HG03280 (cell line): ENCODE data around the gene KIF12.

Source experiments
- ATAC-seq: cut with Tn5 transposase; IDR thresholded peaks from one replicate; pipeline ENCODE4 v1.9.1; 2021; ENCODE audit warnings: mild to moderate bottlenecking, moderate library complexity; ENCODE audit not compliant: unreplicated experiment

The KIF12 gene

GRCh38 chr9:114069476-114070187 is 29.5 kb downstream of the KIF12 start:
- ATAC-seq = no peak

GRCh38 chr9:114065304-114065703 is 33.8 kb downstream of the KIF12 start:
- ATAC-seq = no peak

GRCh38 chr9:114061830-114062474 is 37.1 kb downstream of the KIF12 start:
- no peak for ATAC-seq

- no peak for ATAC-seq
Observed at GRCh38 chr9:114061292-114061691, 37.8 kb downstream of the KIF12 start.

- no peak for ATAC-seq
Observed at GRCh38 chr9:114060711-114061110, 38.4 kb downstream of the KIF12 start.

GRCh38 chr9:114060070-114060469 is 39.0 kb downstream of the KIF12 start:
- no peak for ATAC-seq

- no peak for ATAC-seq
Observed at GRCh38 chr9:114059047-114059803, 39.9 kb downstream of the KIF12 start.

GRCh38 chr9:114058688-114059046 is 40.4 kb downstream of the KIF12 start:
- no peak for ATAC-seq

- ATAC-seq = no peak
Observed at GRCh38 chr9:114057161-114057885, 41.8 kb downstream of the KIF12 start.

GRCh38 chr9:114056527-114056926 is 42.6 kb downstream of the KIF12 start:
- ATAC-seq = no peak

GRCh38 chr9:114055894-114056293 is 43.2 kb downstream of the KIF12 start:
- no peak for ATAC-seq

GRCh38 chr9:114055061-114055460 is 44.0 kb downstream of the KIF12 start:
- no peak for ATAC-seq

GRCh38 chr9:114054191-114054690 is 44.9 kb downstream of the KIF12 start:
- ATAC-seq = no peak

- ATAC-seq = no peak
Observed at GRCh38 chr9:114053246-114054005, 45.7 kb downstream of the KIF12 start.

GRCh38 chr9:114051706-114052105 is 47.4 kb downstream of the KIF12 start:
- ATAC-seq = no peak

- ATAC-seq = no peak
Observed at GRCh38 chr9:114051281-114051680, 47.8 kb downstream of the KIF12 start.

- ATAC-seq = no peak
Observed at GRCh38 chr9:114050646-114051045, 48.4 kb downstream of the KIF12 start.

- ATAC-seq = no peak
Observed at GRCh38 chr9:114050226-114050568, 48.9 kb downstream of the KIF12 start.

GRCh38 chr9:114049441-114050225 is 49.5 kb downstream of the KIF12 start:
- no peak for ATAC-seq
